HCT116 (cell line): Measurements from ENCODE around the gene CERCAM. TPM values are rescaled to one million over a fixed set of nuclear protein-coding genes. Genes with fewer than 3 reads are reported as not detected.

Experiments
- ATAC-seq: fragments of 200-7000 bp; cut with Tn5 transposase; 2 replicates; pipeline ENCODE4 v1.9.1; 2020; ENCODE audit warnings: mild to moderate bottlenecking, moderate library complexity
- BruUV-seq: library from RNA; stranded (reverse); fragments of 400-500 nt; replicated peaks from 2 replicates; lab custom pipeline; 2021; lab: Mats Ljungman, UMichigan
- CTCF ChIA-PET: fragments of 300-600 bp; sonication (Branson Sonifier 250); formaldehyde crosslinking; loops from one replicate; lab custom pipeline; 2021; ENCODE audit warnings: antibody characterized with exemption; lab: Charles Lee
- POLR2A ChIA-PET: fragments of 300-600, 350-600 bp; sonication (Branson Sonifier 250); formaldehyde crosslinking; loops from one replicate; lab custom pipeline; 2021; ENCODE audit warnings: antibody characterized with exemption; lab: Charles Lee
- RAD21 ChIA-PET, 2 experiments: fragments of 300-600 bp; sonication (Branson Sonifier 250); formaldehyde crosslinking; loops; one replicate each; lab custom pipeline; 2023; ENCODE audit warnings: low total read pairs in 2 of 2; ENCODE audit not compliant: uncharacterized antibody in 2 of 2, unreplicated experiment in 2 of 2, low non-redundant PET in 1 of 2; lab: Charles Lee
- DNase-seq: peaks from one replicate; pipeline ENCODE4 v3.0.0-alpha.2; 2010; ENCODE audit warnings: low read depth, low spot score
- H2AFZ ChIP-seq: fragments of 200-600 bp; shearing (Covaris generic), sonication (generic); 2 replicates; pipeline ENCODE4 v1.6.1; 2017; ENCODE audit warnings: low read depth, mixed run types, mixed read lengths, antibody characterized with exemption, low read length; ENCODE audit not compliant: poor library complexity, severe bottlenecking
- H3K27ac ChIP-seq: 2 replicates; pipeline ENCODE4 v1.5.1; 2012; ENCODE audit warnings: low read depth, low read length
- H3K27me3 ChIP-seq: fragments of 200-600 bp; sonication (generic); 2 replicates; pipeline ENCODE4 v1.6.1; 2016; ENCODE audit warnings: mixed run types, low read length, mixed read lengths; ENCODE audit not compliant: insufficient read depth
- H3K36me3 ChIP-seq, 2 experiments: fragments of 200-500 bp in 1 of 2; fragments of 200-600 bp in 1 of 2; sonication (Bioruptor generic) in 1 of 2; sonication (generic) in 1 of 2; 2 replicates each; pipeline versions ENCODE4 v1.5.1 to v1.6.1; 2014 to 2016; ENCODE audit warnings: low read length in 2 of 2, inconsistent platforms in 1 of 2, mixed read lengths in 1 of 2, mixed run types in 1 of 2; ENCODE audit not compliant: insufficient read depth in 2 of 2, control insufficient read depth in 1 of 2
- H3K4me1 ChIP-seq, 2 experiments: fragments of 200-600 bp in 1 of 2; sonication (generic) in 1 of 2; 2 replicates each; pipeline versions ENCODE4 v1.5.1 to v1.6.1; 2012 to 2017; ENCODE audit warnings: low read length in 2 of 2, inconsistent platforms in 1 of 2, mild to moderate bottlenecking in 1 of 2, mixed read lengths in 1 of 2, mixed run types in 1 of 2, moderate library complexity in 1 of 2; ENCODE audit not compliant: insufficient read depth in 2 of 2, control insufficient read depth in 1 of 2
- H3K4me2 ChIP-seq: fragments of 200-600 bp; sonication (generic); 2 replicates; pipeline ENCODE4 v1.6.1; 2017; ENCODE audit warnings: mixed run types, low read length, mixed read lengths
- H3K4me3 ChIP-seq, 2 experiments: fragments of 200-600 bp in 1 of 2; sonication (generic) in 1 of 2; replicated peaks in 1 of 2; 2 replicates each; pipeline ENCODE4 v1.5.1; 2011 to 2016; ENCODE audit warnings: low read length in 2 of 2, control low read depth in 1 of 2, low read depth in 1 of 2, mild to moderate bottlenecking in 1 of 2, mixed read lengths in 1 of 2, mixed run types in 1 of 2
- H3K79me2 ChIP-seq: fragments of 200-600 bp; sonication (generic); 2 replicates; pipeline ENCODE4 v1.6.1; 2017; ENCODE audit warnings: mild to moderate bottlenecking, mixed run types, low read length, moderate library complexity, mixed read lengths; ENCODE audit not compliant: insufficient read depth
- H3K9ac ChIP-seq: fragments of 200-600 bp; sonication (generic); 2 replicates; pipeline ENCODE4 v1.6.1; 2016; ENCODE audit warnings: low read length, mixed read lengths
- H3K9me2 ChIP-seq: fragments of 200-600 bp; sonication (generic), shearing (Covaris generic); 2 replicates; pipeline ENCODE4 v1.6.1; 2017; ENCODE audit warnings: mixed run types, mild to moderate bottlenecking, moderate library complexity; ENCODE audit not compliant: insufficient read depth
- H3K9me3 ChIP-seq, 2 experiments: fragments of 200-500 bp in 1 of 2; fragments of 200-600 bp in 1 of 2; sonication (Bioruptor generic) in 1 of 2; sonication (generic) in 1 of 2; 2 replicates each; pipeline ENCODE4 v1.6.1; 2014 to 2017; ENCODE audit warnings: low read length in 2 of 2, mixed read lengths in 2 of 2, inconsistent platforms in 1 of 2, low read depth in 1 of 2, mild to moderate bottlenecking in 1 of 2, mixed run types in 1 of 2, moderate library complexity in 1 of 2; ENCODE audit not compliant: control insufficient read depth in 1 of 2, insufficient read depth in 1 of 2
- H4K20me1 ChIP-seq: fragments of 200-600 bp; sonication (generic), shearing (Covaris generic); 2 replicates; pipeline ENCODE4 v1.6.1; 2017; ENCODE audit warnings: mixed run types, mild to moderate bottlenecking, moderate library complexity; ENCODE audit not compliant: insufficient read depth
- ATF3 ChIP-seq: IDR thresholded peaks from 2 replicates; pipeline ENCODE4 v1.6.1; 2012
- CEBPB ChIP-seq: IDR thresholded peaks from 2 replicates; pipeline ENCODE4 v1.6.1; 2012; ENCODE audit warnings: low read depth
- EZH2phosphoT487 ChIP-seq: fragments of 200-600 bp; IDR thresholded peaks from 2 replicates; pipeline ENCODE4 v1.6.1; 2018; ENCODE audit warnings: antibody characterized with exemption, borderline replicate concordance
- FOSL1 ChIP-seq: IDR thresholded peaks from 2 replicates; pipeline ENCODE4 v1.6.1; 2012; ENCODE audit warnings: low read depth
- JUND ChIP-seq: IDR thresholded peaks from 2 replicates; pipeline ENCODE4 v1.6.1; 2012
- POLR2A ChIP-seq: IDR thresholded peaks from 2 replicates; pipeline ENCODE4 v1.7.0; 2011; ENCODE audit warnings: borderline replicate concordance; ENCODE audit not compliant: insufficient read depth, insufficient read length; ENCODE audit errors: extremely low read depth
- REST ChIP-seq: IDR thresholded peaks from 2 replicates; pipeline ENCODE4 v1.6.1; 2012; ENCODE audit warnings: low read depth
- SIN3A ChIP-seq: IDR thresholded peaks from 2 replicates; pipeline ENCODE4 v1.6.1; 2012; ENCODE audit warnings: low read depth
- SP1 ChIP-seq: IDR thresholded peaks from 2 replicates; pipeline ENCODE4 v1.6.1; 2012; ENCODE audit warnings: low read depth
- SRF ChIP-seq: IDR thresholded peaks from 2 replicates; pipeline ENCODE4 v1.6.1; 2012; ENCODE audit warnings: low read depth
- YY1 ChIP-seq: IDR thresholded peaks from 2 replicates; pipeline ENCODE4 v1.6.1; 2011; ENCODE audit warnings: low read length, low read depth, moderate library complexity, mild to moderate bottlenecking; ENCODE audit not compliant: insufficient replicate concordance; ENCODE audit errors: extremely low read depth
- ZBTB33 ChIP-seq: IDR thresholded peaks from 2 replicates; pipeline ENCODE4 v1.6.1; 2011; ENCODE audit warnings: mild to moderate bottlenecking, low read length, moderate library complexity; ENCODE audit not compliant: insufficient replicate concordance; ENCODE audit errors: extremely low read depth
- ZFX ChIP-seq: fragments of 450-650 bp; IDR thresholded peaks from 2 replicates; pipeline ENCODE4 v1.6.1; 2017
- ZNF274 ChIP-seq: fragments of 200-500 bp; sonication (Bioruptor generic); IDR thresholded peaks from 2 replicates; pipeline ENCODE4 v1.6.1; 2014; ENCODE audit warnings: mild to moderate bottlenecking, low read depth, low read length, inconsistent platforms
- intact Hi-C: fragments of 100-400 bp; cut with micrococcal nuclease; formaldehyde crosslinking; loops from 2 replicates; pipeline ENCODE4 v1.10.0; 2022
- total RNA-seq: library from RNA; stranded (reverse); gene quantifications from one replicate; pipeline ENCODE4 v1.2.1, GENCODE V29; 2021; ENCODE audit not compliant: unreplicated experiment

The CERCAM gene
- total RNA-seq, 1 experiment from 2014 or later: 27.0 TPM

GRCh38 chr9:128435611-128436010 is 15.0 kb downstream of the CERCAM start:
- H2AFZ ChIP-seq: no peak overlapping the region
- no peaks in the 10 kb centered on the region for H4K20me1 ChIP-seq
- no peaks in the 10 kb centered on the region for H3K79me2 ChIP-seq
- no peak for DNase-seq
- no peak overlapping the region for H3K4me3 ChIP-seq
- intact Hi-C loops: no loop called here
- no peak for TF ChIP-seq REST
- TF ChIP-seq POLR2A: no peak
- no peak for TF ChIP-seq SIN3A
- no peak for TF ChIP-seq CEBPB
- TF ChIP-seq EZH2phosphoT487: no peak
- no peak for TF ChIP-seq SRF
- no peak for TF ChIP-seq JUND
- no peak for TF ChIP-seq ZBTB33
- TF ChIP-seq ZFX: no peak
- TF ChIP-seq FOSL1: no peak
- no peak for TF ChIP-seq ATF3
- no peak for TF ChIP-seq SP1
- TF ChIP-seq ZNF274: no peak
- TF ChIP-seq YY1: no peak
- no peaks in the 10 kb centered on the region for H3K9me2 ChIP-seq
- peaks cover 2 to 10% of the 10 kb centered on the region in 2 experiments; a peak in 2 of 4 replicates for H3K4me1 ChIP-seq
- ATAC-seq: no peak
- RAD21 ChIA-PET: interaction anchor here in 1 of 2 experiments (0.7 kb wide), 1 partner anchor 73 kb away, joined by 3 read pairs; no protein-coding TSS in a partner anchor
- no peaks in the 10 kb centered on the region for H3K27me3 ChIP-seq
- POLR2A ChIA-PET: no interaction called here
- H3K36me3 ChIP-seq: no peaks in the 10 kb centered on the region
- H3K9ac ChIP-seq: no peak overlapping the region
- no peak overlapping the region for H3K27ac ChIP-seq
- BruUV-seq: no TSS peak
- CTCF ChIA-PET: no interaction called here
- no peaks in the 10 kb centered on the region for H3K9me3 ChIP-seq
- no peak overlapping the region for H3K4me2 ChIP-seq
